DOHH2 (cell line): ENCODE measurements around the gene TRPV6.

ENCODE experiments used
- CTCF ChIP-seq: fragments of 200-600 bp; sonication (generic); IDR thresholded peaks from one replicate; pipeline ENCODE4 v1.5.1; 2014; ENCODE audit warnings: antibody characterized with exemption, mild to moderate bottlenecking, low read depth, low read length; ENCODE audit not compliant: poor library complexity, severe bottlenecking
- EZH2phosphoT487 ChIP-seq: fragments of 200-600 bp; sonication (generic); IDR thresholded peaks from 2 replicates; pipeline ENCODE4 v1.6.1; 2017; ENCODE audit warnings: borderline replicate concordance, mild to moderate bottlenecking, antibody characterized with exemption, low read length, moderate library complexity, mixed read lengths

- no peak for TF ChIP-seq CTCF
- TF ChIP-seq EZH2phosphoT487 = no peak
Observed at GRCh38 chr7:142874837-142875236, 10.7 kb downstream of the TRPV6 start.
